ENCODE data around the gene AOPEP.

Gene AOPEP

DNA sequence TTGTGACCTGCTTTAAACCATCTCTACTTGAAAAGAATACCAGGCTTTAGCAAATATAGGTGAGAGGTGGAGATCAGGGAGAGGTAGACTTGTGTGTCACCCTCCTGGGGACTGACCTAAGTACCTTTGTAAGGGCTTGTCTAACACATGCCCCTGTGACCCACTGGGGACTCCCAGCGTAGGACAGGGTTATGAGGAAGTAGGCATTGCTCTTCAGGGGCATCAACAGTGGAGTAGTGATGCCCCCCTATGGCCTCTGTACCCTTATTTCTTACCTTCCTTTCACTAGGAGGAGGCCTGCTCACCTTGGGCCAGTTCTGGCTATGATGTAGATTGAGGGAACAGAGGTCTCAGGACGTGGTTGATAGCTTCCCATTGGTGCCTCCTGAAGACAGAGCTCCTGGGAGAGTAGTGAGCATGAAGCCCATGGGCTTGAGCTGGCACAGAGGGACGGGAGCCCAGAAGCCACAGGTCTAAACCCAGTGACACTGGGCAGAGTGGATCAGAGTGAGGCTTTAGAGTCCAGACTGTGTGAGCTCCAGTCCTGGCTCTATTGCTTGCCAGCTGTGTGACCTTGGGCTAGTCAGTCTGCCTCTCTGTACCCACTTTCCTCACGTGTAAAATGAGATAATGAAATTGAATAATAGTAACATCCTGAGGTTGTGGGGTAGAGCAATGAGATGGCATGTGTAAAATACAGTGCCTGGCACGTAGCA, 191.7 kb downstream of the AOPEP start:
- no peak for DNase-seq (ENCODE audit: low read depth)

DNA sequence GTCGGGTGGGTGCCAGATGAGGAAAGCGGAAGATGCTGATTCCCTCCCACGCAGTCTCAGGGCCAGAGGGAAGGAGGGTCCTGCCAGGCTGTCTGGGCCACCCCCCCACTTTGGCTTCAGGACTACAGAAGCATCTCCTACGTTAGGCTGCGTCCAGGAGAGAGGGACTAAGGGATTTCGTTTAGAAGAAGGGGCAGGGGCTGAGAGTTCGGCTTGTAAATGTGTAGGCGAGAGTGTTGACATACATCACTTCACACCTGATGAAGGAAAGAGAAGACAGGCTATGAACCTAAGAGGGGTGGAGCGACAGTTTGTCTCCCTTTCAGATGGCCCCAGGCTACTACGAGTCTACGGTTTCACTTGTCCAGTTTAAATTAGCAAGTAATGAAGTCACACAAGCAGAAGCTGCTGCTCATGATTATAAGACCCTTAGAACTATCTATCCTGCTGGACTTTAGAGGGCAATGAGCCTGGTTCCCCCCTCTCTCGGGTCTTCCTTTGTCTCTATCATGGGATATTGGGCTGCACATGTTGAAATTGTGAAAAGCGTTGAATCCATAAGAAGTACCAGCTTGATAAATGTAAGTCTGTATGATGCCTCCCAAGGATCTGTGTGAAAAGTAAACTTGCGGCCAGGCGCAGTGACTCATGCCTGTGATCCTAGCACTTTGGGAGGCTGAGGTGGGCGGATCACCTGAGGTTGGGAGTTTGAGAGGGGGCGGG, 193.0 kb downstream of the AOPEP start:
- DNase-seq (ENCODE audit: low read depth): no peak

DNA sequence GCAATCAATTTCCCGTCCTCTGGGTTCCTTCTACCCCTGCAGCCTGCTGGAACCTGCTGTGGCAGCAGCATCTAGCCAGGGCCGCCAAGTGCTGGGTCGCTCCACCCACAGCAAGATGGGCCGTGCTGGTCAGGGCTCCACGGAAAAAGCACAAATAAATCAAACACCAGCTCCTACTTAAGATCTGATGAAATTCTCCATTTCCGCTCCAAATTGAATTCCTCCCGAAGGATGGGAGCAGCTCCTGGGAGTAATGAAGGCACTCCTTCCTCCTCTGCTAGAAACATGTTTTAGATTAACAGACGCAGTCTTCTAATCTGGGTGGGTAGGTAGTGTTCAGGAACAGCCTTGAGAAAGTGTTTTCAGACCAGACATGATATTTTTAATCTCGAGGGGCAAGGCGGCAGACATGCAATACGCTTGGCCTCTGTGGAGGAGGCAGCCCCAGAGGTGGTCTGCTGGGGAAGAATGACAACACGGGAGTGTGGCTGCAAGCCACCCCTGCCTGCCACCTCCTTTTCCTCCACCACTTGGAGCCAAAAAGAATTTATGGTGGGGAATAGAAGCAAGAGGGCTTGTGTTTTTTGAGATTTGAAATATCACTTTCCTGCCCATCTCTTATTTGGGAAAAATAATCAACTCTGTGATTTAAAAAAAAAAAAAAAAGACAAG, 194.1 kb downstream of the AOPEP start:
- DNase-seq (ENCODE audit: low read depth): no peak

DNA sequence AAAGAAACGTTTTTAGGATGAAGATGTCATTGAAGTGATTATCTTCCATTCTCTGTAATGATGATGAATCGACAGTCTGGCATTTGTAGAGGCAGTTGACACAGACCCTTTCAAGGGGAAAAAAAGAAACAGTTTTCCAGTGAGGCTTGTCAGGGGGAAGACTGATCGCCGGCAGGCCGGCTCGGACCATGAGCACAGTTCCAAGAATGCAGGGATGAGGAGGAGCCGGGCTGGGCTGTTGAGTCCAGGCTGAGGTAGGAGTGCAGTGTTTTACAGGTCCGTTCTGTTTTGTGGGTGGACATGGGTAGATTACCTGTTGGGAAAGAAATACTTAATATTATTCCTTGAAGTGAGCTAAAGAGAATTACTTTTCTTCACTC, 194.6 kb downstream of the AOPEP start:
- DNase-seq (ENCODE audit: low read depth): no peak

DNA sequence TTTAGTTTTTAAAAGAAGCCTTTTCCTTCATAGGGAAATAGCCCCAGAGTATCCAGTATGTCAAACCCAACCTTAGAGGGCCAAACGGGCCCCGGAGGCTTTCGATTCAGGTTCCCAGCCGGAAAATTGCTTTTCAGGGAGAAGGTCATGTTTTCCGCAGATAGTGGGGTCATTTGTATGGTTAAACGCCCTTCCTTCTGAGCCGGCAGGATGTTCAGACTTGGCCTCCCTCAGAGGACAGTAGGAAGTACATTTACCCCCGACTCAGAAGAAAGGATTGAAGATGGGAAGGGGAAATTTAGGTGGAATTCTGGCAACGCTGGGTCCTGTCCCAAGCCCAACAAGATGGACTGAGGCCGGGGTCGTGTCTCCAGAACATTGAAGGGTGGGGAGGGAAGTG, 195.2 kb downstream of the AOPEP start:
- DNase-seq (ENCODE audit: low read depth): no peak

DNA sequence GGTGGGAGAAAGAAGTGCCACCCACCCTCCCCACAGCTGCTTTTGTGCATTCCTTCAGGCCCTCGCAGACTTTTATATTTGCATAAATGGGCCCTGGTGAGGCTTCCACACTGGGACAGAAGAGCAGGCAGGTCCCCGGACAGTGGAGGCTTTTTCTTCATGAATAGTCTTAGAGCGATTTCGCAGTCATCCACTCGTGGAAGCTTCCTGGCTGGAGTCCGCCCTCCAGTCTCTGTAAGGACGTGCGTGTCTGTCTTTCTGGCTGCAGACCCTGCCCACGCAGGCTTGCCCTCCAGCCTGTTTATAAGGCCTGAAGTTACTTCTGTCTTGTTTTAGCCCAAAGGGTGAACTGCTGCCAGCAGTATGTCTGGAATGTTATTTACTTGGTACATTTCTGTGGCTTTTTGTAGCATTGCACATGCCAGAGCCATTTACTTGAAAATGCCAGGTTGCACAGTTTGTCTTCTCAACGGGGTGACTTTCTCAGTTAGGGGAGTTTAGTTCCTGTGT, 195.7 kb downstream of the AOPEP start:
- DNase-seq (ENCODE audit: low read depth): no peak

DNA sequence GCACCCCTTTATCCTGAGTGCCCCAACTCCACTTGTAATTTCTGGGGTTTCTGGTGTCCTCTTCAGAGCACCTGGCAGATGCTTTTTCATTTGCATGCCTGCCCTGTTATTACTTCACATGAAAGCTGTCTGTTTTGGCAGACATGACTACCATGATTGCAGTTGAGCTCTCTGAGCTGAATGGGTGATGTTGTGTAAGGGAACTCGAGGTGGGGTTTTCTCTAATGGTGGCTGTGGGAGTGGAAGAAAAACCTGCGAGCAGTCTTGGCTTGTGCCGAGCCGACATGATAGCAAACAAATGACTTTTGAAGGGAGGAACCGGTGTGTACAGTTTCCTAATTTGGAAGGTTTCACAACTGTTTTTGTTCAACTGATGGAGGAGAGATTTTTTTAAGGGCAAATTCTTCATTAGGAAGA, 196.2 kb downstream of the AOPEP start:
- DNase-seq (ENCODE audit: low read depth): no peak

DNA sequence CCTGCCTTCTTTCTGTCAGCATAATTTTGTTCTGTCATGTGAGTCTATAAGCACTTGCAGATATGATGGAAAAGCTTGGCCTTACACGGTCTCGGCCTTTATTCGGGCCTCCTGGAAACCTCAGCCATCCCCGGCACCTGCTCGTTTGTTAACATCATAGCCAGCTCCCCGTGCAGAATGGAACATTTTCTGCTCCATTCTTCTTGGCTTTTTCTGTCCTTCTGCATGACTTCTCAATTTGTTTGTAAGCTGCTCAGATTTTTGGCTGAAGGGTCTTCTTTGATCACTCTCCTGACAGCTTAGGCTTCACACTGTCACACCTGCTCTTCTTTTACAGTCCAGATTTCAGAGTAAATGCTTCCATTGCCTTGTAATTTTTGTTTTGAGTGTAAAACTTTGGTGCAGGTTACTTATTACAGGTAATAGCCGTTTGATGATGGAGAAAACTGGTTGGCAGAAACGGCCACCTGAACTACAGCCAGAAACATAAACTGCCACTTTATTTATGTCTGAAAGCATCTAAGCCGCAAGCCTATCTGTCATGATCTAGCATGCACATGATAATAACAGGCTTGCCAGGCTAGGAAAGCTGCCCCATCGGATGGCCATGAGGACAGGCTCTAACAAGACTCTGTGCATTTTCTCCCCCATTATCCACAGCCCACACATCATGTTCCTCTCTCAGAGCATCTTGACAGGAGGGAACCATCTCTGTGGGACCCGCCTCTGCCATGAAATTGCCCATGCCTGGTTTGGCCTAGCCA, 197.0 kb downstream of the AOPEP start:
- no peak for DNase-seq (ENCODE audit: low read depth)

DNA sequence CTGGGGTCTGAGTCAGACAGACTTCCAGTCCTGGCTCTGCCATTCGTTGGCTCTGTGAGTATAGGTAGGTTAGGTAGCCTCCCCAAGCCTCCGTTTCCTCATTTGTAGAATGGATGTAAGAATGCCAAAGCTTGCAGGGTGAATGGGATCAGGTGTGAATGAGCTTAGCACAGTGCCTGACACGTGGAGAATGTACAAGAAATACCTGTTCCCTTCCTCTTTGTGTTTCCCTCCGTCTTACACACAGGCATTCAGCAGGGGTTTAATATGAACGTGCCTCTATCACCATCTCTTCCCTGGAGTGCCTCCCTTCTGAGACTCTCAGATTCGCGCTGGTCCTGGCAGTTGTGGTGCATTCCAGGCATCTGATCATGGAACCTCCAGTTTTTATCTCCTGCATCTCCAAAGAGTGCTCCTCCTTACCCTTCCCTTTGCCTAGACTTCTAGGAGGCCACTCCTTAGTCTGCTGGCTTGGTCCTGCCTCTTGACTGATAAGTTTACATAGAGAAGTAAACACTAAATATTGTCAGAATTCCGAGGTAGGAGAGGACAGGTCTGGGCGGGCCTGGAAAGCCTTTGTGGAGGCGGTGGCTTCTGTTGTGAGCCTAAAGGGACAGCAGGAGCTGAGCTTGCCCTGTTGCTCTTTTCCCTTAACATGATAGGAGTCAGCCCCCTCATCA, 199.4 kb downstream of the AOPEP start:
- no peak for DNase-seq (ENCODE audit: low read depth)

DNA sequence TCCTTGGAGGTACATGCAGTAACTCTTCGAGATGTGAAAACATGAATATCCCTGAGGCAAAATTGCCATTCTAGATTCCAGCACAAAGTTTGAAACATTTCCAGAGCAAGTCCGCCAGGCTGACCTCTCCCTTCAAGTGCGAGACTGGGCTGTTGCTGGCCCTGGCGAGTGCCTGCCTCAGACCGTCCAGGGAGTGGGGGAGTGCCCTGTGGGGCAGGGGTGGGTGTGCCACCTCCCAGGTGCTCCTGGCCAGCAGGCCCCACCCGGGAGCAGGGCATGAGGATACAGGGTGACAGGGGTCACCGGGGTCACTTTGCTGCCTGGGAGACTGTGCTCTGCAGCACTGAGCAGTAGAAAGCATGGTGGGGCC, 199.9 kb downstream of the AOPEP start:
- no peak for DNase-seq (ENCODE audit: low read depth)

DNA sequence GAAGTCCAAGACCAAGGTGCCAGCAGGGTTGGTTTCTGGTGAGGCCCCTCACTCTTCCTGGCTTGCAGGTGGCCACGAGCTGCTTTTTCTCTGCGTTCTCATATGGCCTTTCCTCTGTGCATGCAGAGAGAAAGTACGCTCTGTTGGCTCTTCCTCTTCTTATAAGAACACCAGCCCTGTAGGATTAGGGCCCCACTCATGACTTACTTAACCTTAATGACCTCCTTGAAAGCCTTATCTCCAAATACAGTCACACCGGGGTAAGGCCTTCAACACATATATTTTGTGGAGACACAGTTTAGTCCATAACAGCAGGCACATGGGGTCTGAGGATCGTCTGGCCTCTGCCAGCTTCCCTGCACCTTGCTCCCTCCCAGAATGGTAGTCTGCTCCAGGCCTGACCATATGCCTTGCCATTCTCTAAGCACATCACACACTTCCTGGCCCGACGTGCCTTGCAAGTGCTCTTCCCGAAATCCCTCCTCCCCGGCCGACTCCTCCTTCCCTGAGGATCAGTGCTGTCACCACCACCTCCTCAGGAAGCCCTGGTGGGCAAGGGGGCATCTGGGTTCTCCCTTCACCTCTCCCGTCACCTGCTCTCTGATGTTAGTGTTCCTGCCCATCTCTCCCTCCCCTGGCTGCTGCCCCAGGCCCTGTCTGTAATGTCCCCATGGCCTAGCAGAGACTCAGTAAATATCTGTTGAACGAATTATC, 200.7 kb downstream of the AOPEP start:
- DNase-seq (ENCODE audit: low read depth): no peak

DNA sequence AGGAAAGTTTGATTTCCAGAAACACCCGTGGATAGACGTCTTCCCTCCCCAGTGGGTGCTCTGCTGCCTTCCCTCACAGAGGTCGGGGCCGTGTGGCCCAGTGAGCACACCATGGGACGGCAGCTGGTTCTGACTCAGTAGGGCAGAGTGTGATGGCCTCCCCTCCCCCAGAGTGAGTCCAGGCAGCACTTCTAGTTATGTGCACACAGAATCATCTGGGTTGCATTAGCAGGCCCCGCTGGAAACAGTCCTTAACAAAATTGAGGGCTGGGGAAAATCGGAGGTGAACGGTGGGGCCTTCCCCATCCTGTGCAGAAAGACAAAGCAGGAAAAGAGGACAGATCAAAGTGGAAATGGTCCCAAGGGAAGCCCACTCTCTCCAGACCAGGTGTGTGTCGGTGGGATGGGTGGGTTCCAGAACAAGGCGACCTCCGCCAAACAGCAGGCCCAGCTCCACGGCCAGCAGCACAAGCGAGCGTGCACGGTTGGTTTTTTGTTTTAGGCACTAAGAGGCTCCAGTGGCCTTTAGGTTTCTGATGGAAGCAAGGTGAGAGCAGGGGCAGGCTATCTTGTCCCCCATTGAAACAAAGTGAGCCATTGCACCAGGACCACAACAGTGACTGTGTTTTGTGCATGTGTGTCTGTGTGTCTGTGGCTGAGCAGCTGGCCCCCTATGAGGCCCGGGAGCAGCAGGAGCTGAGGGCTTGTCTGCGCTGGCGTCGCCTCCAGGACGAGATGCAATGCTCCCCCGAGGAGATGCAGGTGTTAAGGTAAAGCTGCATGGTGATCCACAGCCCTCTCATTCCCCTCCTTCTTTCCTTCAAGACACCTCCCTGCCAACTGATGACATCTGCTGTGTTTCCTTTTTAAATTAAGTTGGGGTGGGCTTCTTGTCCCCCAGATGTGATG, 201.5 kb downstream of the AOPEP start:
- no peak for DNase-seq (ENCODE audit: low read depth)

DNA sequence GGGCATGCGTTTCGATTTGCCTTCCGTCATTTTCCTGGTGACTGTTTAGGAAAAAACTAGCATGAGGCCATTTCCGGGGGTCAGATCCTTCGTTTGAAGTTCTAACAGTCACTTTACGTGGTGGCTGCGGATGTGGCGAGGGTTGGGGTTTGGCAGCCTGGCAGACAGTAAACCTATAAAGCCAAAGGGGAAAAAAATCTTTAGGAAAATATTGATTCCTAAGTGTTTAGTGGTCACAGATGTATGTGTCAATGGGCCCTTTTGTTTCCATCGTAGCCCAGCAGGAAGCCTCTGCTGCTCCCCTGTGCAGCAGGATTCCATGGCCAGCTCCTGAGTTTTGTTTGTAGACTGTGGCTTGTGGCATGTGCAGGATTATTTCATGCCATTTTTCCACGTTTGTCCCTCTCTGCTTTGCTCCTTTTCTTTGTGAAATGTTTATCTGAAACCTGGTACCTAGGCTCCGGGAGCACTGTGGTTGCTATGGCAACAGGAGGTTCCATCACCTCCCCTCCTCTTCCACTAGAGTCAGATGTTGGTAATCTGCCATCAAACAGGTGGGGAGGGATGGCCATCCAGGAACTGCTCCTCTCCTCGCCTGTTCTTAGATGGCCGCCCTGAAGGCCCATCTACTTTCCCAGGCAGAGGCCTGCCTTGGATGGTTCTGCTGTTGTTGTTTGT, 202.3 kb downstream of the AOPEP start:
- DNase-seq (ENCODE audit: low read depth): no peak

DNA sequence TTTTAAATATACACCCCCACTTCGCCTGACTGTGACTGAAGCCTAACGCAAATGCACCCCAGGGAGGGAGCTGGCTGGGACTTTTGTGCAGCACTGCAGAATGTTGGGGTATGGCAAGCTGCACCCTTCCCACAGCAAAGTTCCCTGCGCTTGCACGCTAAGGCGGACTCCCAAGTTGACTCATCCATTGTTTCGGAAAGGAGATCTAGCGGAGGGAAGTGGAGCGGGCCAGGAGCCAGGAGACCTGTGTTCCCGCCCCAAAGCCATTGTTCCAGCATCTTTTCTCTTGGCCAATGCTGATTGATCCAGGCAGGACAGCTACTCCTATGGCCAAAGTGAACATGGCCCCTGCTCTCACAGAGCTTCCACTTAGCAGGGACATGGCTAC, 202.9 kb downstream of the AOPEP start:
- no peak for DNase-seq (ENCODE audit: low read depth)

DNA sequence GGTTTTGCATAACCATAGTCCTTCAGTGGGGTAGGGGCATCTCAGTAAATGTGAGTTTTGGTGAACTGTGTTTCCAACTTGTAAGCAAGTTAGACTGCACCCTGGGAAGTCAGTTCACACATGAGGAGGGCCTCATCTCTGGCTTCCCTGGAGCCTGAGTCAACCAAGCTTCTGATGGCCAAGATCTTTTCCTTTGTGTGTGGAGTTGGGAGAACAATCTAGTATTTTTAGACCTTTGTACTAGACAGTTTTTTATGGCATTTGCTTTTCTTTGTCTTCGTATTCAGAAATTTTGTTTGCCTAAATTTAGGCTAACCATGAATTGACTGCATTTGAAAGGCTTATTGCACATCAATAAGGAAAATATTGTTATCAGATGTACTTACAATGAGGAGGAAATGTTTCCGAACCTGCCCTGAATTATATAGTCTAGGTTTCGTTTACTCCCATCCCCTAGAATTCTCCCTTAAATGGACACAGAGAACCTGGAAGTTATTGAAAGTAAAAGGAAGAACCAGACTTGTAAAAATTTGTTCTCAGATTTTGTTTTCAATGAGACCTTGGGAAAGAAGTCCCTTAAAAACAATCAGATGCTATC, 204.6 kb downstream of the AOPEP start:
- no peak for DNase-seq (ENCODE audit: low read depth)

DNA sequence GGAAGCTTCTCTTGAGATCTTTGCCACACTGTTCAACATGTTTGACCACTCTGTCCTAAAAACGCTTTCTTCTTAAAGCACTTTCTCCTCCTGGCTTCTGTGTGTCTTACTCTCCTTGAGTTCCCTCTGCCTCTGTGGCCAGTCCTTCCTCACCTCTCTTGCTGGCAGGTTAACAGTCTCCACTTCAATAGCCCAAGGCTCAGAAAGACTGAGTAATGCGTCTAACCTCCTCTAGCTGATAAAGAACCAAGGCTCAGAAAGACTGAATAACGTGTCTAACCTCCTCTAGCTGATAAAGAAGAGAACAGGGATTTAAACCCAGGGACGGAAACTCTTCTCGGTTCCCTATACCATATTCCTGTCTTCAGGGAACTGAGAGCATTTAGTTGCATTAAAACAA, 205.2 kb downstream of the AOPEP start:
- DNase-seq (ENCODE audit: low read depth): no peak

DNA sequence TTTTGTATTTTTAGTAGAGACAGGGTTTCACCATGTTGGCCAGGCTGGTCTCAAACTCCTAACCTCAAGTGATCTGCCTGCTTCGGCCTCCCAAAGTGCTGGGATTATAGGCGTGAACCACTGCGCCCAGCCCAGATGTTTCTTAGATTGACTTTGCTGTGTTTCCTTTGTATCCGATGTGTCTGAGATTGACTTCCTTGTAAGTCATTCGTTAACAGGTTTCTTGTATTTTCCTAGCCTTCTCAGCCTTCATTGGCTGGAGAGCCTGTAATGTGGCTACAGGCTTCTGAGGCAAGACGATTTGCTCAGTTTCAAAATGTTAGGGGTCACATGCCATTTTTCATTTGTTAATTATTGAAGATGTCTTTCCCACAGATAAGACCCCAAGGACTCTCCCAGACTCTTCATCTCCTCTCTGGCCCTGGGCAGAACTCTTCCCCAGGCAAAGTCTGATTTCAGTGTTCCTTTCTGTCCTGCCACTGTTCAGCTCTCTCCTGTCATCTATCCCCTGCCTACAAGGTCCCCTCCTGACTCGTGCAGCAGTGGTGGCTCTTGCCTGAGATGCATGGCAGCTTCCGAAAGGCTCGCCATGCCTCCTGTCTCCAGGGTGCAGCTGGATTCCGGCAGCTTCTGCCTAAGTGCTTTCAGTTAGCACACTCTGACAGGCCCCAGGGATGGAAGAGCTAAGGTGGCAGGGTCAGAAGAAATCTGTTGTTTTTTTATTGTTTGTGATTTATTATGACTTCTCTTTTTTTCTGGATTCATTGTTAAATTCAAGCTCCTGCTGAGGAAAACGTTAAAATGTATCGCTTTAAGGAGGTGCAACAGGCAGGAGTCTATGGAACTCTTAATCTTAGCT, 206.4 kb downstream of the AOPEP start:
- no peak for DNase-seq (ENCODE audit: low read depth)

DNA sequence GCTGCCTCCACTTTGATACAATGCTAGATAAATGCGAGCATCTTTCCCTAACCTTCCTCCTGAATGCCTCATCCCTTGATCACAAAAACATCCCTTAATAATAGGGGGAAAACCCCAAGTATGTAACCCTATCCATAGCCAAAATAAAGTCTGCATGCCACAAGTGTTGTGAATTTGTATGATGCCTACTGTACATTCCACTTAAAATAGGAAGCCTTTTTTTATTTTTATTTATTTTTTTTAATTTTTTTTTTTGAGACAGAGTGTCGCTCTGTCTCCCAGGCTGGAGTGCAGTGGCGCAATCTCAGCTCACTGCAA, 207.0 kb downstream of the AOPEP start:
- no peak for DNase-seq (ENCODE audit: low read depth)

Measured in stimulated activated CD4-positive, alpha-beta T cell treated with anti-CD3 and anti-CD28 coated beads, Interleukin-2, amount 100 ng/mL, for 4 hours (primary cell).